NCI-H1105 (cell line): Measurements from ENCODE around the gene PDE3A.
A peak's percentile ranks its signal among the peaks of the same experiment; 100 is the strongest.

Experiments used
- DNase-seq: peaks from one replicate; lab custom pipeline; 2025; lab: John Stamatoyannopoulos, UW

Gene PDE3A

GRCh38 chr12:20458011-20458410 is 89.7 kb downstream of the PDE3A start:
- DNase-seq = no peak

DNA sequence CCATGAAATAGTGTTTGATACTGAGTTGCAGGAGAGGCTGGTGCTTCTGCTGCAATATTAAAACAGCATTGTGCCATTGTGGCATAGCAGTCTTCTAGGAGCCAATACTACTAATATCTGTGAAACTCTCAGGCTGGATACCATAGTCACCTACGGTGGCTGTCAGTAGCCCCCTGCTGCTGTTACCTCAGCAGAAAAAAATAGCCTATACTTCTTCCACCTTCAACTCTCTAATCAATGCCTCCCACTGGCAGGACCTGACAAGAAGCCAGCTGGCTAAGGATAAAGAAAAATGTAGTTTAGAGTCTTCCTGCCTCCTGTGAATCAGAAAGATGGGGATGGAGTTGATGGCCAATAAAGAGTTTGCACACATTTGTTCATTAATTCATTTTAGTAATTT is 91.6 kb downstream of the PDE3A start:
- no peak for DNase-seq

DNA sequence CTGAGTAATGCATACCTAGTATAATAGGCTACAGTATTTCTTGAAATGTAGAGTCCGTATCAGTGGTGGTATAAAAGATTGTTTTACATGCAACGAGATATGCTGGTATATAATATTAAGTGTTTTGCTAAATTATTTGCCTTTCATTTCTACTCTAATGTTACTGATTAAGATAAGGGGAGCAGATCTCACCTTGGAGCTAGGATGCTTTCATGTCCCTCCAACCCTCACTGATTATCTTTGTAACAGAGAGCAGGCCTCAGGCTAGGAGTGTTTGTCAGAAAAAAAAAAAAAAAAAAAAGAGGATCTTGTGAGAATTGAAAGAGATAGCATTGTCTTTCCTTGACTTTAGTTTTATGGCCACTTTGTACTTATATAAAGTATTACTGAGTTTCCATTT is 92.6 kb downstream of the PDE3A start:
- DNase-seq = no peak

GRCh38 chr12:20463913-20464524 is 95.7 kb downstream of the PDE3A start:
- peak; percentile 16 for DNase-seq

DNA sequence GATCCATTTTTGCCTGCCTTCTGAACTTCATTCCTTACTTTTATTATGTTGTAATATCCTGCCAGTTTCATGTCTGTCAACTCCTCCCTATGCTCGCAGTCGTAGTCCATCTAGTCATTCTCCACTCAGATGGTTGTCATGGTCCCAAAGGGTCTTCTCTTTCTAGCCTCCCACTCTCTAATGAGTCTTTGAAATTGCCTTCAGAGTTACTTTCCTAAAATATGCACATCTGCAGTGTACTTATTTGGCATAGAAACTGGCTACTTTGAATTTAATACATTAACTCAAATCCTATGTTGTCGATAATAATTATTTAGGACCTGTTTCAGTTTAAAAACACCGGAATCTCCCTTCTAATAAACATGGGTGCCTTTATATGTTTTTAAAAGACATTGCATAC is 101.0 kb downstream of the PDE3A start:
- no peak for DNase-seq

- no peak for DNase-seq
Observed at GRCh38 chr12:20469756-20470155, 101.4 kb downstream of the PDE3A start.

GRCh38 chr12:20472102-20472782 is 103.9 kb downstream of the PDE3A start:
- DNase-seq = no peak

DNA sequence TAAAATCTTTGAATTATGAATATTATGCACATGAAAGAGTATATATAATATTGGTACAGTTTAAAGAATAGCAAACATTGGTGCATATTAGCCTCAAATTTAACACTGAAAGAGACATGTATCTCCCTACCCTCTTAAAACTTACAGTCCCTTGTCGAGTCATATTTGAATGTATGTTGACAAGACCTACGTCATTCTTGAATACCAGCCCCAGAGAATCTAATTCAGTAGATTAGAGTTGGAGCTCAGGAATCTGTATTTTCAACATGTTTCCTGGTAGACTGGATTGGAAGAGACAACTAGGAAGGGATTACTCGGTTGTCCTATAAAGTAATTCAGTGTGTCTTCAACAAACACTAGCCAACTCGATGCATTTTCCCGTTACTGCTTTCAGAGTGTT is 104.8 kb downstream of the PDE3A start:
- DNase-seq = no peak

- DNase-seq = no peak
Observed at GRCh38 chr12:20474016-20474415, 105.7 kb downstream of the PDE3A start.

- DNase-seq = no peak
Observed at GRCh38 chr12:20474443-20474842, 106.1 kb downstream of the PDE3A start.

DNA sequence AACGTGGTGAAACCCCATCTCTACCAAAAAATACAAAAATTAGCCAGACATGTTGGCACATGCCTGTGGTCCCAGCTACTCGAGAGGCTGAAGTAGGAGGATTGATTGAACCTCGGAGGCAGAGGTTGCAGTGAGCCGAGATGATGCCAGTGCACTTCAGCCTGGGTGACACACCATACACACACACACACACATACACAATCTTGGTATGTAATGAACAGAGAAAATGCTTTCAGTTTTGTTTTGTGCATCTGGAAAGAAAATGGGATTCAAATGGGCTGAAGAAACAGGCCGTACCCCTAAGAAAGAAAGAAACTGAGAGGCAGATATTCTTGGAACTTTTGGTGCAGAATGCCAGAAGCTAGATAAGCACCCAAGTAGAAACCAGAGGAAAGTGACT is 107.2 kb downstream of the PDE3A start:
- DNase-seq = no peak

GRCh38 chr12:20476551-20476950 is 108.2 kb downstream of the PDE3A start:
- DNase-seq = no peak

GRCh38 chr12:20477255-20477654 is 108.9 kb downstream of the PDE3A start:
- DNase-seq = no peak

DNA sequence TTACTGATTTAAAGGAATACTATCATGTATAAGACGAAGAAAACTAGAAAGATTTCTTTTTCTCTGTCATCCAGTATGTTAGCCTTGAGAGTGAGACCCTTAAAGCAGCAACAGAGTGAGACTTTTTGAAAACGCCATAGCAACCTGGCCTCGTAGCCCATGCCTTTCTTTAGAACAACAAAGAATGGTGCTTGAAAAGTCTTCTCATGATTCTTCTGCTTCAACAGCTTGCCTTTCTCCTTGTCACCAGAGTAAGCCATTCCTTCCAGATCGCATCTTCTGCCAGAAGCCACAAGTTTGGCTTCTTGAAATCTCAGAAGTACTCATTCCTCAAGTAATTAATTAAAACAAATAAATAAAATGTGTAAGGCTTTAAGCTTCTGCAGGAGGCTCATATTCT is 109.3 kb downstream of the PDE3A start:
- DNase-seq = no peak

GRCh38 chr12:20482491-20483054 is 114.2 kb downstream of the PDE3A start:
- no peak for DNase-seq

GRCh38 chr12:20483776-20484175 is 115.4 kb downstream of the PDE3A start:
- no peak for DNase-seq

DNA sequence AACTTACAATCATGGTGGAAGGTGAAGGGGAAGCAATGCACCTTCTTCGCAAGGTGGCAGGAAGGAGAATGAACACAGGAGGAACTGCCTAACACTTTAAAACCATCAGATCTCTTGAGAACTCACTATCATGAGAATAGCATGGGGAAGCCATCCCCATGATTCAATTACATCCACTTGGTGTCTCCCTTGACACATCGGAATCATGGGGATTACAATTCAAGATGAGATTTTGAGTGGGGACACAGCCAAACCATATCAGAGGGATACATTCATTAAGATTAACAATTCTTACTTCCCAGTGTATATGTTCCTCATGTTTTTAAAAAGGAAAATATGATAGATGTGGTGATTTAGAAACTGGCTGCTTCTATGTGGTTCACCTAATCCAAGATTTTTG is 117.9 kb downstream of the PDE3A start:
- DNase-seq = no peak

GRCh38 chr12:20487519-20487918 is 119.2 kb downstream of the PDE3A start:
- no peak for DNase-seq

DNA sequence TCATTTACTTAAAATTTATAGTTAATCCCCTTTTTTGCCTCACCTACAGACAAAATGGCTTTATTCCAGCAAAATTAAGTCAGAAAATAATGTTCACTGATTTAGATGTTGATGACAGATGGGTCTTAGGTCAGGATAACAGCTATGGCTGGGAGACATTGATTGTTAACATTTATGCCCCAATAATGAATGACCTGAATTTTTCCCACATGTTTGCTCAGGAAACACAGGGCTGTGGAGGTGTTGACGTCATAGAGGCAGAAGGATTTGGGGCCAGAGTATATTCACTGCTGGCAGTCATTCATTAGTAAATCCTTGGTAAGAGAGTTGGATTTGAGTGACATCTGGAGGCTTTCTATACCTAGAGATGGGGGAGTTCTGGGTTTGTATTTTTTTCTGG is 121.3 kb downstream of the PDE3A start:
- DNase-seq = no peak

DNA sequence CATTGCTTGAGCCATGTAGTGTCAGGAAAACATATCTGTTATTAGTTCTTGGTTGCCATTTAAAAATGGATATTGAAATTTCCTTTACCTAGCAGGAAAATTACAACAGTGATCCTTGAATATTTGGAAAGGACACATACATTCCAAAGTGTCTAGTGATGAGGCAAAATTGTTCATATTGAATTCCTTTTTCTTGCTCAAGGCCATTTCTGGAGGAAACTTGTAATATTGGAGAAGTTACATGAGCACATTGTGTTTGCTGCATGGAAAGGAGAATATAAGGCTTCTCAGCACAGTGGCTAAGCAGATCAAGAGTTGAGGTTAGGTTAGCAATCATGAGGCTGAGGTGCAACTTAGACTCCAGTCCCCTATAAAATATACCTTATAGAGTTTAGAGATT is 121.9 kb downstream of the PDE3A start:
- no peak for DNase-seq

DNA sequence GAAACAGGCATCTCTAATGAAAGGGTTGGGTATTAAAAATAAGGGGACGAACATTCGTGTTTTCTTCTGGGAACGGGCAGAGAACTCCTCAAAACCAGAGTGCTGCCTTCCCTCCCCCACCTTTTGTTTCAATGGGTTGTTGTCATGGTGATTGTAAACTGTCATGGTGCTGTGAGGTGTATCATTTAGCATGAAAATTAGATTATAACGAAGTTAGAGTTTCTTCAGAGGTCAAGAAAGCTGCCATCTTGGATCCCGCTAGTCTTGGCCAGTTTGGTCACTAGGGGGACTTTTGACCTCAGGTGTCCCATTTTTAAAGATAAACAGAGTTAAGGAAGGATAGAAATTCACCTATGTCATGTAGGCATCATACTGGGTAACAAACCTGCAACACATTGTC is 123.0 kb downstream of the PDE3A start:
- DNase-seq = no peak

DNA sequence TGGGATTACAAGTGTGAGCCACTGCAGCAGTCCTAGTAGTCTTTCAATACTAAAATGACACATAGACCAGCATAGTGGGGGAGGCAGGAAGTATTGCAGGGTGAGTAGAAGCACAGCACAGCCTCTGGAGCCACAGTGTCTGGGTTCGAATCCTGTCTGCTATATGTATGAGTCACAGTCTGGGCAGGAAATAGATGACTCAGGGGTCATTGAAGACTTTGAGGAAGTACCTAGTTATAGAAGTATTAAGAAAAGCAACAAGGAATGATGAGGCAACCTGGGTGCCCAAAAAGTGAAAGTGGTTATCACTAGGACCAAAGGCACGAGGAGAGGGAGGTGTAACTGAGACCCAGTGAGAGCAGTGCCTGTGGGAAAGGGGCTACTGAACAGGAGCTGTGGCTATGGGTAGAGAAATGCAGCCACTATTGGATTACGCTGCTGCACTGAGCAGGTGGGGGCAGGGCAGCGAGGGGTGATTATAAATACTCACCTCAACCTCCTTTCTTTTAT is 124.0 kb downstream of the PDE3A start:
- DNase-seq = no peak

DNA sequence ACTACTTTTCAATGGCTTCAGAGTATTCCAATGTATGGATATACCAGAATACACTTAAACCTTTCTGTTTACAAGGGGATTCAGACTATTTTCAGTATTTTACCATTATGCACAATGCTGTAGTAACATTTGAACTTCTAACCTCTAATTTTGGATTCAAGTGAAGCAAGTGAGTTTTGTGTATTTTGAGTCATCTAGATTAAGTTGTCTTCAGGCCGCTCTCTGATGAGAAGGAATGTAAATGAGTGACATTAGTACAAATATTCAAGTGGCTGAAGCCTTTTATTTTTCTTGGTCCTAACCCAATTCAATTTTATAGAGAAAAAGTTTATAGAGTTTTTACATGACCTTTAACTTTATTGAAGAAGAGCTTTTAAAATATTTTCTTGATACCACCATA is 125.6 kb downstream of the PDE3A start:
- no peak for DNase-seq

DNA sequence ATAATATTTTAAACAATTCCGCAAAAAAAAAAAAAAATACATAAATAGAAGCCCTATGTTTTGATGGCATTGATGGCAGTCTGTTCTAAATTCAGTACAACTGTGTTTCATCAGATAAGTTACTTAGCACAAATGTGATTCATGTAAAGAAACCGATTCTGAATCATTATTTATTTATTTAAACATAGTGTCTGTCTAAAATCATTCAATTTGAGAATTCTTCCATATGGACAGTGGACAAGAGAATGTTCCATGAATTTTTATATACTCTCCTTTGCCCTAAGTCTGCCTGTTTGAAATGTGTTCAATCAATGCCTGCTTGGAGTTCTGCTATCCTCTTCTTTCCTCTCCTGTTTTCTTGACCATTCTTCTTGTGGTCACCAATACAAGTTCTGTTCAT is 126.5 kb downstream of the PDE3A start:
- no peak for DNase-seq
